ENCODE data around the gene MCCC2. TPM values are rescaled to one million over a fixed set of nuclear protein-coding genes. Genes with fewer than 3 reads are reported as not detected.

MCCC2 gene
- total and polyA plus RNA-seq, 10 of the 15 experiments (the other 5 are each of a cell fraction or from before 2014, with no cell fraction given): 22.2 to 106 (median 77.7) TPM

DNA sequence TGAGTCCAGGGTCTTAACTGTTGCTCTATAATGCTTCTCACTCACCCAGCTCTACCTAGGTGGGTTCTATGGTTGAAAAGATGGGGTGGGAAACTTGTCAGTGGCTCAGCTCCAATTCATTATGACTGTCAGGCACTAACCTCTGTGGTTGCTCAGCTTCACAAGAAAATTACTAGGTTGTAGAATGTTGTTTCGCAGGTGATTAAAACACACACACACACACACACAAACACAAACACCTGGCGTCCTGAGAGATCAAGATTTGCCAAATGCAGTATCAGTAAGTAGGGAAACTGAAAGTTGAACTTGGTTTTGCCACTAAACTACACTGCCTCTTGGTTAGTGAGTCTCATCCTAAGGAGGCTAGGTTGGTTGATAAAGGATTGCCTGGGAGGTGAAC lies 2.8 kb downstream of the MCCC2 start (continued):
- TF ChIP-seq, protein P1, sequence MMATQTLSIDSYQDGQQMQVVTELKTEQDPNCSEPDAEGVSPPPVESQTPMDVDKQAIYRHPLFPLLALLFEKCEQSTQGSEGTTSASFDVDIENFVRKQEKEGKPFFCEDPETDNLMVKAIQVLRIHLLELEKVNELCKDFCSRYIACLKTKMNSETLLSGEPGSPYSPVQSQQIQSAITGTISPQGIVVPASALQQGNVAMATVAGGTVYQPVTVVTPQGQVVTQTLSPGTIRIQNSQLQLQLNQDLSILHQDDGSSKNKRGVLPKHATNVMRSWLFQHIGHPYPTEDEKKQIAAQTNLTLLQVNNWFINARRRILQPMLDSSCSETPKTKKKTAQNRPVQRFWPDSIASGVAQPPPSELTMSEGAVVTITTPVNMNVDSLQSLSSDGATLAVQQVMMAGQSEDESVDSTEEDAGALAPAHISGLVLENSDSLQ (IDR thresholded peaks at IDR 0.05): peak; percentile 50; the same call in 1 of the 2 replicates
- TF ChIP-seq STAT3 (IDR thresholded peaks at IDR 0.05; ENCODE audit: low read depth, low read length) (no peak), NR2F1 (conservative IDR thresholded peaks at IDR 0.05) (0 out of 2 replicates have a peak, but pooled peaks have one; percentile 17), FOS (IDR thresholded peaks at IDR 0.05; ENCODE audit: borderline replicate concordance, extremely low read depth, insufficient read length) (no peak), IKZF1 (conservative IDR thresholded peaks at IDR 0.05) (0 out of 2 replicates have a peak, but pooled peaks have one; percentile 23), PAX5 (IDR thresholded peaks at IDR 0.05; ENCODE audit: borderline replicate concordance, low read depth, low read length) (no peak), NFXL1 (IDR thresholded peaks at IDR 0.05; ENCODE audit: borderline replicate concordance) (no peak), TAF1 (IDR thresholded peaks at IDR 0.05; ENCODE audit: borderline replicate concordance, low read depth, low read length) (no peak), MTA2 (IDR thresholded peaks at IDR 0.05; ENCODE audit: low read depth) (0 out of 2 replicates have a peak, but pooled peaks have one; percentile 20), JUND (IDR thresholded peaks at IDR 0.05; ENCODE audit: low read depth, low read length) (no peak), KDM1A (IDR thresholded peaks at IDR 0.05; ENCODE audit: borderline replicate concordance) (no peak), POLR2A (IDR thresholded peaks at IDR 0.05; ENCODE audit: low read depth, low read length) (no peak), BHLHE40 (IDR thresholded peaks at IDR 0.05; ENCODE audit: borderline replicate concordance in 1 of 2, low read depth in 2 of 2, low read length in 1 of 2) (peak in 1 of 2 experiments; percentile 32; a peak in 1 of 4 replicates), STAT1 (conservative IDR thresholded peaks at IDR 0.05) (no peak), KLF5 (IDR thresholded peaks at IDR 0.05; ENCODE audit: partially characterized antibody) (no peak), SUPT20H (IDR thresholded peaks at IDR 0.05; ENCODE audit: borderline replicate concordance, control insufficient read depth, low read depth, low read length) (no peak), RUNX3 (IDR thresholded peaks at IDR 0.05; ENCODE audit: low read length) (peak; percentile 65), BCL11A (IDR thresholded peaks at IDR 0.05; ENCODE audit: low read depth, low read length) (no peak), YY1 (IDR thresholded peaks at IDR 0.05; ENCODE audit: low read depth, low read length) (no peak), CREM (IDR thresholded peaks at IDR 0.05; ENCODE audit: low read depth) (no peak), PAX8 (IDR thresholded peaks at IDR 0.05) (no peak), TCF12 (IDR thresholded peaks at IDR 0.05; ENCODE audit: low read depth, low read length) (0 out of 2 replicates have a peak, but pooled peaks have one; percentile 21)
- TF ChIP-seq, protein P2, sequence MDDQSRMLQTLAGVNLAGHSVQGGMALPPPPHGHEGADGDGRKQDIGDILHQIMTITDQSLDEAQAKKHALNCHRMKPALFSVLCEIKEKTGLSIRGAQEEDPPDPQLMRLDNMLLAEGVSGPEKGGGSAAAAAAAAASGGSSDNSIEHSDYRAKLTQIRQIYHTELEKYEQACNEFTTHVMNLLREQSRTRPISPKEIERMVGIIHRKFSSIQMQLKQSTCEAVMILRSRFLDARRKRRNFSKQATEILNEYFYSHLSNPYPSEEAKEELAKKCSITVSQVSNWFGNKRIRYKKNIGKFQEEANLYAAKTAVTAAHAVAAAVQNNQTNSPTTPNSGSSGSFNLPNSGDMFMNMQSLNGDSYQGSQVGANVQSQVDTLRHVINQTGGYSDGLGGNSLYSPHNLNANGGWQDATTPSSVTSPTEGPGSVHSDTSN (IDR thresholded peaks at IDR 0.05; ENCODE audit: insufficient replicate concordance, low read depth, low read length): peak; percentile 35
- TF ChIP-seq, protein P3, sequence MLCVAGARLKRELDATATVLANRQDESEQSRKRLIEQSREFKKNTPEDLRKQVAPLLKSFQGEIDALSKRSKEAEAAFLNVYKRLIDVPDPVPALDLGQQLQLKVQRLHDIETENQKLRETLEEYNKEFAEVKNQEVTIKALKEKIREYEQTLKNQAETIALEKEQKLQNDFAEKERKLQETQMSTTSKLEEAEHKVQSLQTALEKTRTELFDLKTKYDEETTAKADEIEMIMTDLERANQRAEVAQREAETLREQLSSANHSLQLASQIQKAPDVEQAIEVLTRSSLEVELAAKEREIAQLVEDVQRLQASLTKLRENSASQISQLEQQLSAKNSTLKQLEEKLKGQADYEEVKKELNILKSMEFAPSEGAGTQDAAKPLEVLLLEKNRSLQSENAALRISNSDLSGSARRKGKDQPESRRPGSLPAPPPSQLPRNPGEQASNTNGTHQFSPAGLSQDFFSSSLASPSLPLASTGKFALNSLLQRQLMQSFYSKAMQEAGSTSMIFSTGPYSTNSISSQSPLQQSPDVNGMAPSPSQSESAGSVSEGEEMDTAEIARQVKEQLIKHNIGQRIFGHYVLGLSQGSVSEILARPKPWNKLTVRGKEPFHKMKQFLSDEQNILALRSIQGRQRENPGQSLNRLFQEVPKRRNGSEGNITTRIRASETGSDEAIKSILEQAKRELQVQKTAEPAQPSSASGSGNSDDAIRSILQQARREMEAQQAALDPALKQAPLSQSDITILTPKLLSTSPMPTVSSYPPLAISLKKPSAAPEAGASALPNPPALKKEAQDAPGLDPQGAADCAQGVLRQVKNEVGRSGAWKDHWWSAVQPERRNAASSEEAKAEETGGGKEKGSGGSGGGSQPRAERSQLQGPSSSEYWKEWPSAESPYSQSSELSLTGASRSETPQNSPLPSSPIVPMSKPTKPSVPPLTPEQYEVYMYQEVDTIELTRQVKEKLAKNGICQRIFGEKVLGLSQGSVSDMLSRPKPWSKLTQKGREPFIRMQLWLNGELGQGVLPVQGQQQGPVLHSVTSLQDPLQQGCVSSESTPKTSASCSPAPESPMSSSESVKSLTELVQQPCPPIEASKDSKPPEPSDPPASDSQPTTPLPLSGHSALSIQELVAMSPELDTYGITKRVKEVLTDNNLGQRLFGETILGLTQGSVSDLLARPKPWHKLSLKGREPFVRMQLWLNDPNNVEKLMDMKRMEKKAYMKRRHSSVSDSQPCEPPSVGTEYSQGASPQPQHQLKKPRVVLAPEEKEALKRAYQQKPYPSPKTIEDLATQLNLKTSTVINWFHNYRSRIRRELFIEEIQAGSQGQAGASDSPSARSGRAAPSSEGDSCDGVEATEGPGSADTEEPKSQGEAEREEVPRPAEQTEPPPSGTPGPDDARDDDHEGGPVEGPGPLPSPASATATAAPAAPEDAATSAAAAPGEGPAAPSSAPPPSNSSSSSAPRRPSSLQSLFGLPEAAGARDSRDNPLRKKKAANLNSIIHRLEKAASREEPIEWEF (IDR thresholded peaks at IDR 0.05; ENCODE audit: insufficient replicate concordance, low read depth, low read length): no peak
- TF ChIP-seq, protein P4, sequence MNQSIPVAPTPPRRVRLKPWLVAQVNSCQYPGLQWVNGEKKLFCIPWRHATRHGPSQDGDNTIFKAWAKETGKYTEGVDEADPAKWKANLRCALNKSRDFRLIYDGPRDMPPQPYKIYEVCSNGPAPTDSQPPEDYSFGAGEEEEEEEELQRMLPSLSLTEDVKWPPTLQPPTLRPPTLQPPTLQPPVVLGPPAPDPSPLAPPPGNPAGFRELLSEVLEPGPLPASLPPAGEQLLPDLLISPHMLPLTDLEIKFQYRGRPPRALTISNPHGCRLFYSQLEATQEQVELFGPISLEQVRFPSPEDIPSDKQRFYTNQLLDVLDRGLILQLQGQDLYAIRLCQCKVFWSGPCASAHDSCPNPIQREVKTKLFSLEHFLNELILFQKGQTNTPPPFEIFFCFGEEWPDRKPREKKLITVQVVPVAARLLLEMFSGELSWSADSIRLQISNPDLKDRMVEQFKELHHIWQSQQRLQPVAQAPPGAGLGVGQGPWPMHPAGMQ (IDR thresholded peaks at IDR 0.05; ENCODE audit: borderline replicate concordance): no peak
